ENCODE data around the gene TAF4B. TPM values are rescaled to one million over a fixed set of nuclear protein-coding genes. Genes with fewer than 3 reads are reported as not detected.

The TAF4B gene
- total and polyA plus RNA-seq, 2 donors (not counting 1 experiment from before 2014, with no cell fraction given), result 10.5 to 16.1 TPM

DNA sequence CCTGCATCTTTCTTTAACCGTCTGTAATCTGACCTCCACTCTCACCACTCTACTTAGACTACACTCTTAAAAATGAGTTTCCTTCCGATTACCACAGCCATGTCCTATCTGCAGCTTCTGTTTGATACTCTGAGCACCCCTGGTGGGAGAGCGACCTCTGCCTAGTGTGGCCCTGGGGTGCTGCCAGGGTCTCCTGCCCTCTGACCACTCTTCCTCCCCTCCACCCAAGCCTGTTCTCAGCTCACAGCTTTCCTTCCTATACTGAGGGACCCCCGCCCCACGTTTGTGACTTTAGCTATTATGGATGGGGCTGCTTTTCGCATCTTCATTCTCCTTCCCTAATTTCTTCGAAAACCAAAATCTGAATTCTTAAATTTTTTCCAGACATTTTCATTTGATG, 189.4 kb downstream of the TAF4B start:
- no peaks in the 10 kb centered on the region for H3K27me3 Mint-ChIP-seq
- Histone ChIP-seq H3K4me2 (replicated peaks; ENCODE audit: low read depth, low read length, poor library complexity, severe bottlenecking) (no peak overlapping the region), H2AFZ (ENCODE audit: insufficient read depth, low read depth, low read length, poor library complexity, severe bottlenecking) (no peak overlapping the region), H3K27ac (ENCODE audit: low read length in 2 of 2) (no peak overlapping the region), H3K9ac (ENCODE audit: low read length) (no peak overlapping the region), H3K36me3 (replicated peaks in 1 of 2; ENCODE audit: control extremely low read depth in 1 of 2, control insufficient read depth in 1 of 2, extremely low read depth in 1 of 2, insufficient read depth in 2 of 2, low read length in 1 of 2) (no peaks in the 10 kb centered on the region), H3K4me1 (ENCODE audit: control insufficient read depth in 2 of 2, insufficient read depth in 2 of 2, low read length in 2 of 2) (no peaks in the 10 kb centered on the region), H3K9me3 (ENCODE audit: control extremely low read depth in 1 of 3, control insufficient read depth in 2 of 3, insufficient read depth in 1 of 3, low read length in 2 of 3) (no peaks in the 10 kb centered on the region), H3K79me2 (ENCODE audit: control insufficient read depth, insufficient read depth, low read length) (no peaks in the 10 kb centered on the region), H4K20me1 (ENCODE audit: control insufficient read depth, insufficient read depth, low read length, poor library complexity, severe bottlenecking) (no peaks in the 10 kb centered on the region), H3K27me3 (replicated peaks in 1 of 4; ENCODE audit: control extremely low read depth in 1 of 4, control insufficient read depth in 3 of 4, insufficient read depth in 4 of 4, low read length in 3 of 4) (no peaks in the 10 kb centered on the region), H3K4me3 (ENCODE audit: control extremely low read depth in 1 of 5, extremely low read depth in 1 of 5, insufficient read depth in 1 of 5, low read depth in 2 of 5, low read length in 4 of 5) (no peak overlapping the region)
- H3K9me3 Mint-ChIP-seq (ENCODE audit: insufficient read depth), result no peaks in the 10 kb centered on the region
- no peak overlapping the region for H3K4me3 Mint-ChIP-seq
- intact Hi-C loops (cut with micrococcal nuclease), result no loop called here
- no peak for TF ChIP-seq EZH2 (IDR thresholded peaks at IDR 0.05; ENCODE audit: borderline replicate concordance, insufficient read depth, low read depth, low read length, poor library complexity, severe bottlenecking)
- TF ChIP-seq, protein P1, sequence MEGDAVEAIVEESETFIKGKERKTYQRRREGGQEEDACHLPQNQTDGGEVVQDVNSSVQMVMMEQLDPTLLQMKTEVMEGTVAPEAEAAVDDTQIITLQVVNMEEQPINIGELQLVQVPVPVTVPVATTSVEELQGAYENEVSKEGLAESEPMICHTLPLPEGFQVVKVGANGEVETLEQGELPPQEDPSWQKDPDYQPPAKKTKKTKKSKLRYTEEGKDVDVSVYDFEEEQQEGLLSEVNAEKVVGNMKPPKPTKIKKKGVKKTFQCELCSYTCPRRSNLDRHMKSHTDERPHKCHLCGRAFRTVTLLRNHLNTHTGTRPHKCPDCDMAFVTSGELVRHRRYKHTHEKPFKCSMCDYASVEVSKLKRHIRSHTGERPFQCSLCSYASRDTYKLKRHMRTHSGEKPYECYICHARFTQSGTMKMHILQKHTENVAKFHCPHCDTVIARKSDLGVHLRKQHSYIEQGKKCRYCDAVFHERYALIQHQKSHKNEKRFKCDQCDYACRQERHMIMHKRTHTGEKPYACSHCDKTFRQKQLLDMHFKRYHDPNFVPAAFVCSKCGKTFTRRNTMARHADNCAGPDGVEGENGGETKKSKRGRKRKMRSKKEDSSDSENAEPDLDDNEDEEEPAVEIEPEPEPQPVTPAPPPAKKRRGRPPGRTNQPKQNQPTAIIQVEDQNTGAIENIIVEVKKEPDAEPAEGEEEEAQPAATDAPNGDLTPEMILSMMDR (IDR thresholded peaks at IDR 0.05), result no peak
- POLR2A ChIA-PET, result no interaction called here
- DNase-seq (no peak), ATAC-seq (ENCODE audit: low read depth) (no peak)
- CTCF ChIA-PET, result no interaction called here
- H3K4me1 Mint-ChIP-seq, result no peaks in the 10 kb centered on the region
- 92% methylated on average over 5 of the region's 7 CpGs for WGBS (ENCODE audit: insufficient coverage)
- H3K27ac Mint-ChIP-seq, result no peak overlapping the region

DNA sequence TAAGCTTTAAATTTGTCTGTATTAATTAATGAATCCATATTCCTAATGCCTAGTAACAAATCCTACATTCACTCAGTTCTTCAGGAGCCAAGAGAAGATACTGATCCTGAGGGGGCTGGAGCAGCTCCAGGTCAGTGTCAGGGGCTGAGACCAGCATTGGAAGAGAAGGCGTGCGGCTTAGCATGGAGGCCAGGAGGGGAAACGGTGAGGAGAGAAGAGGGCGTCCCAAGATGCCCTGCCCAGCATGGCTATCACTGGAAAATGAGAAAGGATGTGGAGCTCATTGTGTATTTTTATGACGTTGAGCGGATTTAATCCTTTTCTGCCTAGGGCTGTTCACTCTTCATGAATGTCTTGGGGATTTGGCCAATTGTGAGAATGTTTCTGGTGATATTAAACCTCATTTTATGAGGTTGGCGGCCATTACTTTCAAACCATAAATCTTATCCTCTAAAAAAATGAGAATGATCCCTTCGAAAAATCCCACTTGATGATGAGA, 190.5 kb downstream of the TAF4B start:
- no peak overlapping the region for H3K4me3 Mint-ChIP-seq
- Histone ChIP-seq H3K27me3 (replicated peaks in 1 of 4; ENCODE audit: control extremely low read depth in 1 of 4, control insufficient read depth in 3 of 4, insufficient read depth in 4 of 4, low read length in 3 of 4) (no peaks in the 10 kb centered on the region), H3K36me3 (replicated peaks in 1 of 2; ENCODE audit: control extremely low read depth in 1 of 2, control insufficient read depth in 1 of 2, extremely low read depth in 1 of 2, insufficient read depth in 2 of 2, low read length in 1 of 2) (no peaks in the 10 kb centered on the region), H3K4me2 (replicated peaks; ENCODE audit: low read depth, low read length, poor library complexity, severe bottlenecking) (no peak overlapping the region), H3K4me3 (ENCODE audit: control extremely low read depth in 1 of 5, extremely low read depth in 1 of 5, insufficient read depth in 1 of 5, low read depth in 2 of 5, low read length in 4 of 5) (no peak overlapping the region), H3K4me1 (ENCODE audit: control insufficient read depth in 2 of 2, insufficient read depth in 2 of 2, low read length in 2 of 2) (no peaks in the 10 kb centered on the region), H3K9me3 (ENCODE audit: control extremely low read depth in 1 of 3, control insufficient read depth in 2 of 3, insufficient read depth in 1 of 3, low read length in 2 of 3) (no peaks in the 10 kb centered on the region), H2AFZ (ENCODE audit: insufficient read depth, low read depth, low read length, poor library complexity, severe bottlenecking) (no peak overlapping the region), H3K9ac (ENCODE audit: low read length) (no peak overlapping the region), H3K79me2 (ENCODE audit: control insufficient read depth, insufficient read depth, low read length) (no peaks in the 10 kb centered on the region), H4K20me1 (ENCODE audit: control insufficient read depth, insufficient read depth, low read length, poor library complexity, severe bottlenecking) (no peaks in the 10 kb centered on the region), H3K27ac (ENCODE audit: low read length in 2 of 2) (no peak overlapping the region)
- no peak for TF ChIP-seq EZH2 (IDR thresholded peaks at IDR 0.05; ENCODE audit: borderline replicate concordance, insufficient read depth, low read depth, low read length, poor library complexity, severe bottlenecking)
- TF ChIP-seq, protein P1 (IDR thresholded peaks at IDR 0.05), result no peak
- ChIA-PET POLR2A (no interaction called here), CTCF (no interaction called here)
- 100% methylated on average over 5 of the region's 8 CpGs for WGBS (ENCODE audit: insufficient coverage)
- H3K4me1 Mint-ChIP-seq, result no peaks in the 10 kb centered on the region
- H3K9me3 Mint-ChIP-seq (ENCODE audit: insufficient read depth), result no peaks in the 10 kb centered on the region
- ATAC-seq (ENCODE audit: low read depth), result no peak
- intact Hi-C loops (cut with micrococcal nuclease), result no loop called here
- DNase-seq, result no peak
- no peak overlapping the region for H3K27ac Mint-ChIP-seq
- H3K27me3 Mint-ChIP-seq, result no peaks in the 10 kb centered on the region
